Measurements from ENCODE around the gene NLRP6.

The NLRP6 gene

DNA sequence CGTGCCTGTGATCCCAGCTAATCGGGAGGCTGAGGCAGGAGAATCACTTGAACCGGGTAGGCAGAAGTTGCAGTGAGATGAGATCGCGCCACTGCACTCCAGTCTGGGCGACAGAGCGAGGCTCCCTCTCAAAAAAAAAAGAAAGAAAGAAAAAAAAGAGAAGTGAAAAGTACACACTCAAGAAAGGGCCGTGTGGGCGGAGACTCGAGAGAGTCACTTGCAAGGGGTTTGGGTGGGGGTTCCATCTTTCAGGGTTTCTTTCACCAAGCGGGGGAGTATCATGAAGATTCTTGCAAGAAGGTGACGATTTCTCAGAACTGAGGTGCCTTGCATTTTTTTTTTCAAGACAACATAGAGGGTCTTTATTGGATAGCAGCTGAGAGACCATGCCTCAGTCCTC is 25.2 kb downstream of the NLRP6 start:
- Histone ChIP-seq H3K27ac (ENCODE audit: low read length) (no peak overlapping the region), H3K79me2 (ENCODE audit: low read length) (no peaks in the 10 kb centered on the region), H3K9me3 (ENCODE audit: insufficient read depth, low read length) (no peaks in the 10 kb centered on the region), H4K20me1 (ENCODE audit: insufficient read depth, low read length) (no peaks in the 10 kb centered on the region), H3K27me3 (ENCODE audit: low read depth, low read length) (peaks cover 5% of the 10 kb centered on the region; the same call in 1 of the 2 replicates), H3K4me1 (ENCODE audit: low read length) (peaks cover 25% of the 10 kb centered on the region), H3K36me3 (replicated peaks; ENCODE audit: low read depth, low read length) (no peaks in the 10 kb centered on the region), H3K4me3 (ENCODE audit: low read length) (peak overlapping the region; percentile 47), H3K4me2 (ENCODE audit: low read length) (peak overlapping the region; percentile 75), H3K9ac (ENCODE audit: low read length) (peak overlapping the region; percentile 5; the same call in 1 of the 2 replicates), H2AFZ (ENCODE audit: low read depth, low read length) (no peak overlapping the region)
- no peak for TF ChIP-seq EZH2phosphoT487 (IDR thresholded peaks at IDR 0.05; ENCODE audit: low read depth)

DNA sequence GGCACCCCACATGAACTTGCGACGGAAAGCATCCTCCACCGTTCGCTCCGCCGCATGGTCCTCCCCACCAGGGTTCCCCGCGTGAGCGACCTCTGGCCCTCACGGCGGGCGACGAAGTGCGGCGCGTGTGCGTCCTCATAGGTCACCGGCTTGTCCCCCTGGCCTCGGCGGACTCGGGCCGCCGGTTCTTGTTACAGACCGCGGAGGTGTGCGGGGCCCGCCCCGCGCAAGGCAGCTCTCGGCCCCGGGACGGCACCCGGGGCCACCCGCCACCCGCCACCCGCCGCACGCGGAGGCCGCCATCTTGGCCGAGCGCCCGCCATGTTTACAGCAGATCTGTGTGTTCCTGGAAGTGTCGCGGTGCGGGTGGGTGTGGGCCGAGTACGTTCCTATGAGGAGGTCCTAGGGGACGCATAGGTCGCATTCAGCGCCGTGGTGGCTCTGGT is 25.9 kb downstream of the NLRP6 start:
- H3K9me3 ChIP-seq (ENCODE audit: insufficient read depth, low read length): no peaks in the 10 kb centered on the region
- no peaks in the 10 kb centered on the region for H3K79me2 ChIP-seq (ENCODE audit: low read length)
- no peaks in the 10 kb centered on the region for H4K20me1 ChIP-seq (ENCODE audit: insufficient read depth, low read length)
- H3K36me3 ChIP-seq (replicated peaks; ENCODE audit: low read depth, low read length): no peaks in the 10 kb centered on the region
- no peak overlapping the region for H3K27ac ChIP-seq (ENCODE audit: low read length)
- no peak for TF ChIP-seq EZH2phosphoT487 (IDR thresholded peaks at IDR 0.05; ENCODE audit: low read depth)
- TF ChIP-seq, protein P1, sequence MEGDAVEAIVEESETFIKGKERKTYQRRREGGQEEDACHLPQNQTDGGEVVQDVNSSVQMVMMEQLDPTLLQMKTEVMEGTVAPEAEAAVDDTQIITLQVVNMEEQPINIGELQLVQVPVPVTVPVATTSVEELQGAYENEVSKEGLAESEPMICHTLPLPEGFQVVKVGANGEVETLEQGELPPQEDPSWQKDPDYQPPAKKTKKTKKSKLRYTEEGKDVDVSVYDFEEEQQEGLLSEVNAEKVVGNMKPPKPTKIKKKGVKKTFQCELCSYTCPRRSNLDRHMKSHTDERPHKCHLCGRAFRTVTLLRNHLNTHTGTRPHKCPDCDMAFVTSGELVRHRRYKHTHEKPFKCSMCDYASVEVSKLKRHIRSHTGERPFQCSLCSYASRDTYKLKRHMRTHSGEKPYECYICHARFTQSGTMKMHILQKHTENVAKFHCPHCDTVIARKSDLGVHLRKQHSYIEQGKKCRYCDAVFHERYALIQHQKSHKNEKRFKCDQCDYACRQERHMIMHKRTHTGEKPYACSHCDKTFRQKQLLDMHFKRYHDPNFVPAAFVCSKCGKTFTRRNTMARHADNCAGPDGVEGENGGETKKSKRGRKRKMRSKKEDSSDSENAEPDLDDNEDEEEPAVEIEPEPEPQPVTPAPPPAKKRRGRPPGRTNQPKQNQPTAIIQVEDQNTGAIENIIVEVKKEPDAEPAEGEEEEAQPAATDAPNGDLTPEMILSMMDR (IDR thresholded peaks at IDR 0.05; ENCODE audit: low read depth, low read length): no peak
- H3K9ac ChIP-seq (ENCODE audit: low read length): no peak overlapping the region
- H3K27me3 ChIP-seq (ENCODE audit: low read depth, low read length): peaks cover 5% of the 10 kb centered on the region; the same call in 1 of the 2 replicates
- no peak overlapping the region for H3K4me3 ChIP-seq (ENCODE audit: low read length)
- peaks cover 27% of the 10 kb centered on the region for H3K4me1 ChIP-seq (ENCODE audit: low read length)
- H2AFZ ChIP-seq (ENCODE audit: low read depth, low read length): no peak overlapping the region
- H3K4me2 ChIP-seq (ENCODE audit: low read length): 0 out of 2 replicates have a peak overlapping the region, but pooled peaks have one; percentile 75

GRCh38 chr11:304915-305843 is 27.0 kb downstream of the NLRP6 start:
- Histone ChIP-seq H3K27ac (ENCODE audit: low read length) (no peak overlapping the region), H3K9ac (ENCODE audit: low read length) (no peak overlapping the region), H3K36me3 (replicated peaks; ENCODE audit: low read depth, low read length) (no peaks in the 10 kb centered on the region), H2AFZ (ENCODE audit: low read depth, low read length) (no peak overlapping the region), H3K27me3 (ENCODE audit: low read depth, low read length) (peaks cover 8% of the 10 kb centered on the region; the same call in 1 of the 2 replicates), H3K4me3 (ENCODE audit: low read length) (no peak overlapping the region), H3K4me2 (ENCODE audit: low read length) (no peak overlapping the region), H3K79me2 (ENCODE audit: low read length) (no peaks in the 10 kb centered on the region), H3K4me1 (ENCODE audit: low read length) (peaks cover 30% of the 10 kb centered on the region), H3K9me3 (ENCODE audit: insufficient read depth, low read length) (no peaks in the 10 kb centered on the region), H4K20me1 (ENCODE audit: insufficient read depth, low read length) (no peaks in the 10 kb centered on the region)
- TF ChIP-seq EZH2phosphoT487 (IDR thresholded peaks at IDR 0.05; ENCODE audit: low read depth): no peak
- TF ChIP-seq, protein P1 (IDR thresholded peaks at IDR 0.05; ENCODE audit: low read depth, low read length): peak; percentile 66

DNA sequence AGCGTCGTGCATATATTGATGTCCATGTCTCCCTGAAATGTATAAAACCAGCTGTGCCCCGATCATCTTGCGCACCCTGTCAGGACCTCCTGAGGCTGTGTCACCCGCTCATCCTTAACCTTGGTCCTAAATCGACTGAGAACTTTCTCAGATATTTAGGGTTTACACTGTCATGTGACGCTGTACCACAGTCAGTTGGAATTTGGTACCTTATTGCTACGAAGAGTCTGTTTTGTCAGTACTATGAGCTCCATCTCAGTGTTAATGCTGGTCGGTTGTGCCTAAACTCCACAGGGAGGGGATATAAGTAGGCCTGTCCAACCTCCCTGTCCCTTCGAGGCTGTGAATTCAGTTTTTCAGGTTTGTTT is 27.6 kb downstream of the NLRP6 start:
- no peaks in the 10 kb centered on the region for H4K20me1 ChIP-seq (ENCODE audit: insufficient read depth, low read length)
- no peaks in the 10 kb centered on the region for H3K9me3 ChIP-seq (ENCODE audit: insufficient read depth, low read length)
- peaks cover 4% of the 10 kb centered on the region; the same call in 1 of the 2 replicates for H3K27me3 ChIP-seq (ENCODE audit: low read depth, low read length)
- H3K4me2 ChIP-seq (ENCODE audit: low read length): no peak overlapping the region
- TF ChIP-seq EZH2phosphoT487 (IDR thresholded peaks at IDR 0.05; ENCODE audit: low read depth): no peak
- TF ChIP-seq, protein P1 (IDR thresholded peaks at IDR 0.05; ENCODE audit: low read depth, low read length): no peak
- H3K4me3 ChIP-seq (ENCODE audit: low read length): no peak overlapping the region
- no peak overlapping the region for H3K9ac ChIP-seq (ENCODE audit: low read length)
- H3K4me1 ChIP-seq (ENCODE audit: low read length): peaks cover 30% of the 10 kb centered on the region
- no peaks in the 10 kb centered on the region for H3K79me2 ChIP-seq (ENCODE audit: low read length)
- no peaks in the 10 kb centered on the region for H3K36me3 ChIP-seq (replicated peaks; ENCODE audit: low read depth, low read length)
- no peak overlapping the region for H3K27ac ChIP-seq (ENCODE audit: low read length)
- no peak overlapping the region for H2AFZ ChIP-seq (ENCODE audit: low read depth, low read length)

All from OCI-LY3 (cell line).